GM18517 (cell line): ENCODE results near the gene SMIM43.
"Not testable (repeated sequence)": the region's sequence is repeated elsewhere in the genome, so short reads cannot be mapped to it uniquely, and the experiment has no call there.

Source experiments
- ATAC-seq: cut with Tn5 transposase; IDR thresholded peaks from one replicate; pipeline ENCODE4 v1.9.1; 2021; ENCODE audit warnings: mild to moderate bottlenecking, moderate library complexity; ENCODE audit not compliant: unreplicated experiment

Gene SMIM43

DNA sequence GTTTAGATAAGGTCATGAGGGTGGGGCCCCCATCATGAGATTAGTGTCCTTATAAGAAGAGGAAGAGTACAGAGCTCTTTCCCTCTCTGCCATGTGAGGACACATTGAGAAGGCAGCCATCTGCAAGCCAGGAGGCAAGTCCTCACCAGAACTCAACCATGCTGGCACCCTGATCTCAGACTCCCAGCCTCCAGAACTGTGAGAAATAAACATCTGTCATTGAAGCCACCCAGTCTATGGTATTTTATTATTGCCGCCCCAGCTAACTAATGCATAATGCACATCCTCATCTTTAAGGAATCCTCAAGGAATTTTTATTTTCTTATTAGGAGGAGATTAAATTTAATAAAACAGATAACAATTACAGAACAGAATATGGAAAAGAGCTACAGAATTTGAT, 19.4 kb upstream of the SMIM43 start:
- no peak for ATAC-seq

GRCh38 chr4:121783210-121783609, 18.2 kb upstream of the SMIM43 start:
- no peak for ATAC-seq

DNA sequence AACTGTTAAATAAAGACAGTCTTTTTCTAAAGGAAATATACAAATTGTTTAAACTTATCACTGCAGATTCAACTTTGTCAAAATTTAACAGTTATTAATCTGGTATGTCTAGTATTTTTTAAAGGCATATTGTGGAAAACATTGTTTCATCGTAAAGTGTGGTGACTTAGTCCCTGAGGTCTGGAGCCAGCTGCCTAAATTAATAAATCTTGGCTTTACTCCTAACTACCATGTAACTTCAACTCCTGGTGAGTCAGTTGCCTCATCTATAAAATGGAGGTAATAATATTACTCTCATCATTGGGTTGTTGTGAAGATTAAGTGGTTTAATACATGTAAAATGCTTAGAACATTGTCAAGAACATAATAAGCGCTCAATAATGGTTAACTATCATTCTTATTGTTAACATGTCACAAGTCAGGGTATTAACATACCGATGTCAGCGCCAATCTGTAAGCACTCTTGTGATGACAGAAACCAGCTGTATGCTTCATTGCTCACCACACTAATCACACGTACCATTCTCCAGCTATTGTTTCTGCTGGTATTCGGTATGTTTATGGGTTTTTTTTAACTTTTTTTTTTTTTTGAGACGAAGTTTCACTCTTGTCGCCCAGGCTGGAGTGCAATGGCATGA, 14.1 kb upstream of the SMIM43 start:
- no peak for ATAC-seq

DNA sequence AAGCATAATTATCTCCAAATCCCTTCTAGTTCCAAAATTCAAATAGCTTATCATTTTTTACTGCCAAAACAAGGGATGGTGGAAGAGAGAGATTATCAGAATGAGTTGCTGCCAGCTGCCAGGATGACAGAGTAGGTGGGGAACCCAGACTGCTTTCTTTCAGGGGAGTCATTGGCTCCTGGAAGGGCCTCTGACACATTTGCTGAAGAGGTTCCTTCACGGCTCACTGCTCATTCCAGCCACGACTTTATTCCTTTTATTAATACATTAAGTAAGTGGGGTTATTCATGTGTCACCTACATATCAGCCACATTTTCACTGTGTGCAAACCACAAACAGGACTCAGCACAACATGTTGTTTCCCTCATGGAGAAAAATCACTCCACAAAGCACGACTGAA, 12.7 kb upstream of the SMIM43 start:
- no peak for ATAC-seq

- ATAC-seq, result no peak
Observed at GRCh38 chr4:121776610-121777401, 11.8 kb upstream of the SMIM43 start.

GRCh38 chr4:121773883-121774282, 8.9 kb upstream of the SMIM43 start:
- ATAC-seq, result no peak

GRCh38 chr4:121771869-121772268, 6.9 kb upstream of the SMIM43 start:
- no peak for ATAC-seq

DNA sequence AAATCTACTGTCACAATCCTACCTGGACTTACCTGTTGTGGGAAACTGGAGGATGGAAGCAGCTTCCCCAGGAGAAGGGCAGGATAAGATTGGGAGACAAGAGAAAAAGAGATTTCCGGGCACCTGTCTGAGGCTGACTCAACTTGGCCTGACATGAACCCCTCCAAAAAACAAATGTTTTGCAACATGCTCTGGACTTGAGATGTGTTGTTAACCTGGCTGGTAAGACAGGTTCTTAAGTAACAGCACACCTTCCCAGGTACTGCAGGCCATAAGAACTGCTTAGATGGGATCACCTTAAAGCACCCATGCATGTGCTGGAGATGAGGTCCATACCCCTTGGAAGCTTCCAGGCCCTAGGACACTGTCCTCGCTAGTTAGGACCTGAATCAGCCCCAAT, 4.4 kb upstream of the SMIM43 start:
- no peak for ATAC-seq

GRCh38 chr4:121767166-121767565, 2.2 kb upstream of the SMIM43 start:
- no peak for ATAC-seq

GRCh38 chr4:121765971-121766538, 1.1 kb upstream of the SMIM43 start:
- ATAC-seq, result no peak

GRCh38 chr4:121765368-121765705, 373 bp upstream of the SMIM43 start:
- no peak for ATAC-seq

DNA sequence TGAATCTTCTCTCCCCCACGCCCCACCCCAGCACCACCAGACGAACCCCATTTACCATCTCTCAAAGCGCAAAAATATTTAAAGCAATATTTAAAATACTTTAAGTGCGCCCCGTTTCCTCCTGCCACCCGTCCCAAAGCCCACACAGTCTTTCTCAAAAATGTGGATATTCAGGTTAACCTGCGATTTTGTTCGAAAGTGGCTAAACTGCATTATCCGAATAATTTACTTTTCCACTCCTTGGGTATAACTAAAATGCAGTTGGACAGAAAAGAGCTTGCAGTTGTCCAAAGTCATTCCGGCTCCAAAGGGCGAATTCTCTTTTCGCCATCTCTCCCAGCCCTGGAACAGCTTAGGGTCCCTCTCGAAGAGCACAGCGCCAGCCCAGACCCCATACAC, 662 bp downstream of the SMIM43 start:
- ATAC-seq, result no peak

- no peak for ATAC-seq
Observed at GRCh38 chr4:121760205-121760604, 4.8 kb downstream of the SMIM43 start.

DNA sequence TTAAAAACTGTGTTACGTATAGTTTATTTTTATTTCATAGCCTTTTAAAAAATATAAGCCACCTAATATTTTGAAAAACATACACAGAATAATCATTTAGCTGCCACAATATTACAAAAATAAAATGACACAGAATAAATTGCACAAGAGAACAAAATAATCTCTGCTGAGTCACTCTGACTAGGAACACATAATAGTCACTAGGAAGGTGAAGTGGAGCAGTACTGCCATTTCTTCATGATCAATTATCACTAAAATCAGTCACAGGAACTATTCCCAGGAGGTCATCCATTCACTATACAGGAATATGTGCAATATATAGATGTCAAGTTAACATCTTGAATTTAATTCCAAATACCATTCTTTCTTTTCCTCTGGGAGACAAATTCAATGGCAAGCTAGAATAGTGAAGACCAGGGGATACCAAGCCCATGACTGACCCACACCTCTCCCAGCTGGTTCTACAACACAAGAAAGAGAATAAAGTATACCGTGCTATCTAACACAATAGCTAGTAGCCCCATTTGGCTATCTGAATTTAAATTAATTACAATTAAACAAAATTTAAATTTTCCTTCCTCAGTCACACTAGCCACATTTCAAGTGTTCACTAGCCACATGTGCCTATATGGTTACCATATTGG, 5.9 kb downstream of the SMIM43 start:
- ATAC-seq, result no peak

- ATAC-seq, result not testable (repeated sequence)
Observed at GRCh38 chr4:121752142-121752541, 12.8 kb downstream of the SMIM43 start.

DNA sequence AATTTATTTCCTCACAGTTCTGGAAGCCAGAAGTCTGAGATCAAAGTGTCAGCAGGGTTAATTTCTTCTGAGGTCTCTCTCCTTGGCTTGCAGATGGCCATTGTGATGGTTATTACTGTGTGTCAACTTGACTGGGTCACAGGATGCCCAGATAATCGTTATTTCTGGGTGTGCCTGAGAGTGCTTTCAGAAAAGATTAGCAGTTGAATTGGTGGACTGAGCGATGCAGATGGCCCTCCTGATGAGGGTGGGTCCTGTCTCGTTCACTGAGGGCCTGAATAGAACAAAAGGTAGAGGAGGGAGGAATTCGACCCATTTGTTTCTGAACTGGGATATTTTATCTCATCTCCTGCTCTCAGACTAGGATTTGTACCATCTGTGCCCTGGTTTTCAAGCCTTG, 15.7 kb downstream of the SMIM43 start:
- ATAC-seq, result no peak

DNA sequence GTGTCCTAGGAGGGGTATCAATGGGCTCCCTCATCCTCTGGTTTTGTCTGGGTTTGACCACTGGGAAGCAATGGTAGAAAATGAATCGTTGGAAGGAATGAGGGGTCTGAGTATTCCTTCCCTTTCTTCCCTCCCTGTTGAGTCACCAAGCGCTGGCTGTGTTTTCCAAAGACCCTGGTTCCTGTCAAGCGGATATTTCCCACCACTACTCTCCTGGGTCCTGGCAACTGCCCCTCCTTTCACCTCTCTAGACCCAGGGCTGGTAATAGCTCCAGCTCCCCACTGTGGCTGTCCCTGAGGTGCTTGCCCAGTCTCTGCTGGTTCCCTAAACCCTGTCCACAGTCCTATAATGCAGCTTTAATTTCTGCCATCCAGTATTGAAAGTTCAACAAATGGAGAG, 22.2 kb downstream of the SMIM43 start:
- ATAC-seq, result no peak

- no peak for ATAC-seq
Observed at GRCh38 chr4:121741751-121742150, 23.2 kb downstream of the SMIM43 start.

DNA sequence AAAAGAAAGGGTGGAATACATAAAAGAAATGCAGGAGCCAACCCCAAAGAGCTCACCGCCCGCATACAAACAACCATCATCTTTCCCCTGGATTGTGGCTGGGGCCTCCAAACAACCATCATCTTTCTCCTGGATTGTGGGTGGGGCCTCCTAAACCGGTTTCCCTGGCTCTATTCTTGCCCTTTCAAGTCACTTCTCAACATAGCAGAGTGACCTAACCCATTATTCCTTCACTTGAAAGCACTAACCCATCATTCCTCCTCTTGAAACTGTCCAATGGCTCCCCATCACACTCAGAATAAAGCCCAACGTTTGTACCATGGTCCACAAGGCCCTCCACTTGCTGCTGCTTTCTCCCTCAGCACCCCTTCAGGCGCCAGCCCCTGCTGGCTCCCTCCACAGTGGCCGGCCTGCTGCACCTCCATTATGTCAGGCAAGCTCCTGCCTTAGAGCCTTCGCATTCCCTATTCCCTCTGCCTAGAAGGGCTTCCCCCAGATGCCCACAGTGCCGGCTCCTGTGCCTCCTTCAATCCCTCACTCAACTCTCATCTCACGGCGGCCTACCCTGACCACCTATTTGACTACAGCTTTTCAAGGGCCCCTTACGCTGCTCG, 24.1 kb downstream of the SMIM43 start:
- ATAC-seq, result no peak

GRCh38 chr4:121739575-121739974, 25.4 kb downstream of the SMIM43 start:
- ATAC-seq, result no peak

- ATAC-seq, result no peak
Observed at GRCh38 chr4:121738780-121739535, 26.0 kb downstream of the SMIM43 start.
